ENCODE measurements around the gene EYA3. TPM values are rescaled to one million over a fixed set of nuclear protein-coding genes. Genes with fewer than 3 reads are reported as not detected.

EYA3 gene
- polyA plus RNA-seq, 6 donors from 2014 or later, result 5.2 to 26.3 (median 7.6) TPM

GRCh38 chr1:28108001-28108400 lies 19.6 kb upstream of the EYA3 start:
- H3K4me3 Mint-ChIP-seq, result no peak overlapping the region
- no peaks in the 10 kb centered on the region for H3K36me3 Mint-ChIP-seq
- H3K27me3 Mint-ChIP-seq, result peaks cover 0 to 4% (median 0%) of the 10 kb centered on the region in 3 donors
- H3K27ac Mint-ChIP-seq, result peak overlapping the region in 2 of 6 donors; percentile 27 to 28
- H3K9me3 Mint-ChIP-seq, result peaks cover 0 to 4% (median 0%) of the 10 kb centered on the region in 7 donors
- no peak for ATAC-seq (ENCODE audit: low read depth in 2 of 2)
- DNase-seq, result no peak
- peaks cover 10 to 14% (median 12%) of the 10 kb centered on the region in 3 donors for H3K4me1 Mint-ChIP-seq

- Mint-ChIP-seq H3K9me3 (no peaks in the 10 kb centered on the region), H3K4me1 (no peaks in the 10 kb centered on the region), H3K36me3 (no peaks in the 10 kb centered on the region), H3K27me3 (peaks cover 0 to 4% (median 0%) of the 10 kb centered on the region in 3 donors), H3K27ac (peak overlapping the region in 1 of 6 donors; percentile 42), H3K4me3 (no peak overlapping the region)
- DNase-seq (no peak), ATAC-seq (ENCODE audit: low read depth in 2 of 2) (no peak)
Observed at GRCh38 chr1:28104866-28105467, 16.6 kb upstream of the EYA3 start.

GRCh38 chr1:28102189-28102588 lies 13.8 kb upstream of the EYA3 start:
- Mint-ChIP-seq H3K27me3 (peaks cover 0 to 4% (median 0%) of the 10 kb centered on the region in 3 donors), H3K36me3 (no peaks in the 10 kb centered on the region), H3K4me3 (no peak overlapping the region), H3K9me3 (no peaks in the 10 kb centered on the region), H3K27ac (no peak overlapping the region), H3K4me1 (no peaks in the 10 kb centered on the region)
- no peak for ATAC-seq (ENCODE audit: low read depth in 2 of 2)
- DNase-seq, result no peak

- DNase-seq (no peak), ATAC-seq (ENCODE audit: low read depth in 2 of 2) (no peak)
- Mint-ChIP-seq H3K9me3 (no peaks in the 10 kb centered on the region), H3K27ac (peak overlapping the region in 2 of 6 donors; percentile 52 to 77), H3K27me3 (peaks cover 0 to 5% (median 0%) of the 10 kb centered on the region in 3 donors), H3K4me3 (peak overlapping the region in 1 of 8 donors; percentile 33), H3K4me1 (no peaks in the 10 kb centered on the region), H3K36me3 (no peaks in the 10 kb centered on the region)
Observed at GRCh38 chr1:28099050-28099769, 10.8 kb upstream of the EYA3 start.

- DNase-seq, result no peak
- no peak for ATAC-seq (ENCODE audit: low read depth in 2 of 2)
- Mint-ChIP-seq H3K27me3 (peaks cover 0 to 5% (median 0%) of the 10 kb centered on the region in 3 donors), H3K4me3 (no peak overlapping the region), H3K27ac (no peak overlapping the region), H3K4me1 (no peaks in the 10 kb centered on the region), H3K9me3 (no peaks in the 10 kb centered on the region), H3K36me3 (no peaks in the 10 kb centered on the region)
Observed at GRCh38 chr1:28097100-28097472, 8.7 kb upstream of the EYA3 start.

- Mint-ChIP-seq H3K27ac (no peak overlapping the region), H3K4me3 (no peak overlapping the region), H3K27me3 (peaks cover 0 to 5% (median 0%) of the 10 kb centered on the region in 3 donors), H3K4me1 (no peaks in the 10 kb centered on the region), H3K9me3 (no peaks in the 10 kb centered on the region), H3K36me3 (no peaks in the 10 kb centered on the region)
- ATAC-seq (ENCODE audit: low read depth in 2 of 2) (peak in 1 of 2 donors; percentile 37), DNase-seq (no peak)
Observed at GRCh38 chr1:28096210-28097099, 8.0 kb upstream of the EYA3 start.

GRCh38 chr1:28091043-28091781 lies 2.8 kb upstream of the EYA3 start:
- ATAC-seq (ENCODE audit: low read depth in 2 of 2), result peak in 1 of 2 donors; percentile 7
- Mint-ChIP-seq H3K27me3 (peaks cover 0 to 3% (median 0%) of the 10 kb centered on the region in 3 donors), H3K4me1 (peaks cover 26 to 35% (median 28%) of the 10 kb centered on the region in 3 donors), H3K4me3 (peak overlapping the region in 7 of 8 donors; percentile 41 to 86 (median 69)), H3K36me3 (no peaks in the 10 kb centered on the region), H3K27ac (peak overlapping the region in 4 of 6 donors; percentile 8 to 75 (median 17)), H3K9me3 (no peaks in the 10 kb centered on the region)
- peak; percentile 75 for DNase-seq

GRCh38 chr1:28087614-28088167 lies 719 bp downstream of the EYA3 start:
- Mint-ChIP-seq H3K27me3 (no peaks in the 10 kb centered on the region), H3K27ac (peak overlapping the region; percentile 96 to 99 (median 98)), H3K4me1 (peaks cover 30 to 39% (median 37%) of the 10 kb centered on the region in 3 donors), H3K4me3 (peak overlapping the region; percentile 92 to 99 (median 96)), H3K9me3 (no peaks in the 10 kb centered on the region), H3K36me3 (no peaks in the 10 kb centered on the region)
- DNase-seq (no peak), ATAC-seq (ENCODE audit: low read depth in 2 of 2) (peak in 1 of 2 donors; percentile 7)

GRCh38 chr1:28086651-28087050 lies 1.8 kb downstream of the EYA3 start:
- Mint-ChIP-seq H3K36me3 (no peaks in the 10 kb centered on the region), H3K4me3 (peak overlapping the region in 7 of 8 donors; percentile 20 to 99 (median 92)), H3K9me3 (no peaks in the 10 kb centered on the region), H3K4me1 (peaks cover 30 to 39% (median 37%) of the 10 kb centered on the region in 3 donors), H3K27ac (peak overlapping the region in 3 of 6 donors; percentile 42 to 57 (median 47)), H3K27me3 (no peaks in the 10 kb centered on the region)
- no peak for DNase-seq
- no peak for ATAC-seq (ENCODE audit: low read depth in 2 of 2)

GRCh38 chr1:28085129-28085528 lies 3.3 kb downstream of the EYA3 start:
- Mint-ChIP-seq H3K4me3 (peak overlapping the region in 1 of 8 donors; percentile 51), H3K9me3 (no peaks in the 10 kb centered on the region), H3K4me1 (peaks cover 24 to 33% (median 29%) of the 10 kb centered on the region in 3 donors), H3K27ac (no peak overlapping the region), H3K27me3 (no peaks in the 10 kb centered on the region), H3K36me3 (no peaks in the 10 kb centered on the region)
- ATAC-seq (ENCODE audit: low read depth in 2 of 2) (no peak), DNase-seq (no peak)

GRCh38 chr1:28083876-28084275 lies 4.5 kb downstream of the EYA3 start:
- Mint-ChIP-seq H3K36me3 (no peaks in the 10 kb centered on the region), H3K4me3 (no peak overlapping the region), H3K27ac (no peak overlapping the region), H3K9me3 (no peaks in the 10 kb centered on the region), H3K27me3 (no peaks in the 10 kb centered on the region), H3K4me1 (peaks cover 23 to 33% (median 26%) of the 10 kb centered on the region in 3 donors)
- DNase-seq, result no peak
- ATAC-seq (ENCODE audit: low read depth in 2 of 2), result no peak

- peaks cover 10 to 16% (median 11%) of the 10 kb centered on the region in 3 donors for H3K4me1 Mint-ChIP-seq
- H3K27ac Mint-ChIP-seq, result peak overlapping the region in 1 of 6 donors; percentile 81
- H3K27me3 Mint-ChIP-seq, result no peaks in the 10 kb centered on the region
- H3K9me3 Mint-ChIP-seq, result no peaks in the 10 kb centered on the region
- no peaks in the 10 kb centered on the region for H3K36me3 Mint-ChIP-seq
- DNase-seq (no peak), ATAC-seq (ENCODE audit: low read depth in 2 of 2) (no peak)
- H3K4me3 Mint-ChIP-seq, result no peak overlapping the region
Observed at GRCh38 chr1:28078680-28079626, 9.5 kb downstream of the EYA3 start.

Data from naive B cell (primary cell).